H1 (cell line): ENCODE data around the gene RELL1. TPM values are rescaled to one million over a fixed set of nuclear protein-coding genes. Genes with fewer than 3 reads are reported as not detected.

ENCODE experiments used
- CTCF ChIA-PET: fragments of 300-600 bp; sonication (Branson Sonifier 250); formaldehyde crosslinking; loops from one replicate; lab custom pipeline; 2021; ENCODE audit not compliant: partially characterized antibody; lab: Charles Lee
- POLR2A ChIA-PET: fragments of 300-600 bp; sonication (Branson Sonifier 250); formaldehyde crosslinking; loops from one replicate; lab custom pipeline; 2021; ENCODE audit warnings: inconsistent platforms; ENCODE audit not compliant: partially characterized antibody; lab: Charles Lee
- DNase-seq, 2 experiments: peaks; one replicate each; pipeline versions ENCODE4 v3.0.0 to v3.0.0-alpha.2; 2010 to 2022; ENCODE audit warnings: low spot score in 2 of 2, low read depth in 1 of 2, mixed read lengths in 1 of 2
- FAIRE-seq: peaks from 2 replicates; lab custom pipeline; 2011; peaks lifted over from hg19 to GRCh38; lab: Jason Lieb, UNC
- H2AFZ ChIP-seq: 2 replicates; pipeline ENCODE4 v1.8.1; 2012; ENCODE audit warnings: low read length, inconsistent platforms
- H2AK5ac ChIP-seq: 2 replicates; pipeline ENCODE4 v1.6.1; 2013; ENCODE audit warnings: low read depth, low read length
- H2BK120ac ChIP-seq: replicated peaks from 2 replicates; pipeline ENCODE3; 2013; ENCODE audit warnings: low read depth, low read length, inconsistent platforms
- H2BK12ac ChIP-seq: 2 replicates; pipeline ENCODE4 v1.6.1; 2013; ENCODE audit warnings: low read depth, low read length
- H2BK15ac ChIP-seq: 2 replicates; pipeline ENCODE4 v1.6.1; 2013; ENCODE audit warnings: low read length
- H2BK20ac ChIP-seq: 2 replicates; pipeline ENCODE4 v1.6.1; 2013; ENCODE audit warnings: low read length
- H2BK5ac ChIP-seq: 2 replicates; pipeline ENCODE4 v1.6.1; 2013; ENCODE audit warnings: low read depth, low read length
- H3K14ac ChIP-seq: 2 replicates; pipeline ENCODE4 v1.6.1; 2013; ENCODE audit warnings: inconsistent platforms; ENCODE audit not compliant: insufficient read length
- H3K18ac ChIP-seq: 2 replicates; pipeline ENCODE4 v1.6.1; 2013; ENCODE audit warnings: low read length; ENCODE audit errors: extremely low read depth
- H3K23ac ChIP-seq: 2 replicates; pipeline ENCODE4 v1.6.1; 2013; ENCODE audit warnings: inconsistent platforms; ENCODE audit not compliant: insufficient read length
- H3K23me2 ChIP-seq: 2 replicates; pipeline ENCODE4 v1.6.1; 2013; ENCODE audit warnings: low read depth, low read length
- H3K27ac ChIP-seq: 2 replicates; pipeline ENCODE4 v1.6.1; 2011; ENCODE audit warnings: low read depth, low read length, inconsistent platforms
- H3K27me3 ChIP-seq, 4 experiments: replicated peaks in 1 of 4; 1 replicate in 1 of 4; 2 replicates in 3 of 4; pipeline versions ENCODE4 v1.6.1 to v1.8.1; 2011 to 2013; ENCODE audit warnings: low read length in 3 of 4, mild to moderate bottlenecking in 3 of 4, inconsistent platforms in 2 of 4, mixed read lengths in 2 of 4, moderate library complexity in 1 of 4; ENCODE audit not compliant: control insufficient read depth in 3 of 4, insufficient read depth in 3 of 4; ENCODE audit errors: extremely low read depth in 1 of 4
- H3K36me3 ChIP-seq, 4 experiments: 2 replicates each; pipeline versions ENCODE4 v1.6.1 to v1.8.1; 2011 to 2013; ENCODE audit warnings: mild to moderate bottlenecking in 4 of 4, low read length in 3 of 4, moderate library complexity in 2 of 4, control low read depth in 1 of 4, inconsistent platforms in 1 of 4; ENCODE audit not compliant: insufficient read depth in 4 of 4, control insufficient read depth in 2 of 4
- H3K4ac ChIP-seq: replicated peaks from 2 replicates; pipeline ENCODE3; 2013; ENCODE audit warnings: low read length, low read depth, mixed read lengths, inconsistent platforms; ENCODE audit not compliant: insufficient read length
- H3K4me1 ChIP-seq, 4 experiments: replicated peaks in 1 of 4; 1 replicate in 1 of 4; 2 replicates in 3 of 4; pipeline versions ENCODE4 v1.6.1 to v1.8.1; 2011 to 2013; ENCODE audit warnings: low read length in 3 of 4, inconsistent platforms in 2 of 4, mixed read lengths in 1 of 4; ENCODE audit not compliant: insufficient read depth in 4 of 4, control insufficient read depth in 3 of 4
- H3K4me2 ChIP-seq, 2 experiments: 2 replicates each; pipeline versions ENCODE4 v1.6.1 to v1.8.1; 2011 to 2013; ENCODE audit warnings: low read depth in 2 of 2, low read length in 2 of 2, control low read depth in 1 of 2, inconsistent platforms in 1 of 2, mild to moderate bottlenecking in 1 of 2; ENCODE audit not compliant: insufficient read depth in 1 of 2
- H3K4me3 ChIP-seq, 4 experiments: fragments of 200-600, 300-600 bp in 1 of 4; sonication (generic), shearing (Covaris generic), sonication (Bioruptor Twin) in 1 of 4; 2 replicates each; pipeline versions ENCODE4 v1.5.1 to v1.8.1; 2011 to 2016; ENCODE audit warnings: low read length in 4 of 4, low read depth in 3 of 4, control low read depth in 2 of 4, inconsistent platforms in 2 of 4, mild to moderate bottlenecking in 2 of 4, mixed read lengths in 1 of 4, moderate library complexity in 1 of 4; ENCODE audit not compliant: insufficient read depth in 2 of 4; ENCODE audit errors: extremely low read depth in 1 of 4
- H3K56ac ChIP-seq: replicated peaks from 2 replicates; pipeline ENCODE3; 2013; ENCODE audit warnings: low read depth, mild to moderate bottlenecking, mixed read lengths, low read length, inconsistent platforms; ENCODE audit not compliant: insufficient read length
- H3K79me1 ChIP-seq: 2 replicates; pipeline ENCODE4 v1.6.1; 2013; ENCODE audit warnings: low read depth, low read length, control low read depth
- H3K79me2 ChIP-seq, 2 experiments: 2 replicates each; pipeline versions ENCODE4 v1.6.1 to v1.8.1; 2012 to 2013; ENCODE audit warnings: low read length in 2 of 2, mild to moderate bottlenecking in 2 of 2, inconsistent platforms in 1 of 2; ENCODE audit not compliant: insufficient read depth in 2 of 2, control insufficient read depth in 1 of 2
- H3K9ac ChIP-seq, 4 experiments: replicated peaks in 1 of 4; 1 replicate in 1 of 4; 2 replicates in 3 of 4; pipeline versions ENCODE4 v1.6.1 to v1.8.1; 2011 to 2013; ENCODE audit warnings: low read depth in 3 of 4, low read length in 3 of 4, control low read depth in 2 of 4, mild to moderate bottlenecking in 2 of 4, moderate library complexity in 2 of 4, inconsistent platforms in 1 of 4; ENCODE audit errors: extremely low read depth in 1 of 4
- H3K9me3 ChIP-seq, 2 experiments: 2 replicates each; pipeline versions ENCODE4 v1.6.1 to v1.8.1; 2012 to 2013; ENCODE audit warnings: mild to moderate bottlenecking in 2 of 2, moderate library complexity in 2 of 2, control low read depth in 1 of 2, inconsistent platforms in 1 of 2, low read depth in 1 of 2, low read length in 1 of 2, mixed read lengths in 1 of 2; ENCODE audit not compliant: insufficient read depth in 2 of 2
- H4K20me1 ChIP-seq, 2 experiments: replicated peaks in 1 of 2; 2 replicates each; pipeline versions ENCODE3 to v1.8.1; 2011 to 2013; ENCODE audit warnings: inconsistent platforms in 2 of 2, low read length in 2 of 2, mild to moderate bottlenecking in 1 of 2; ENCODE audit not compliant: insufficient read depth in 2 of 2, control insufficient read depth in 1 of 2
- H4K5ac ChIP-seq: 2 replicates; pipeline ENCODE4 v1.6.1; 2013; ENCODE audit warnings: low read length, low read depth, mixed read lengths, inconsistent platforms; ENCODE audit not compliant: insufficient read length
- H4K8ac ChIP-seq: 2 replicates; pipeline ENCODE4 v1.8.0; 2013; ENCODE audit warnings: mild to moderate bottlenecking, moderate library complexity, low read length, inconsistent platforms; ENCODE audit not compliant: insufficient read depth; ENCODE audit errors: extremely low read depth
- H4K91ac ChIP-seq: replicated peaks from 2 replicates; pipeline ENCODE3; 2013; ENCODE audit warnings: low read length, mixed read lengths, inconsistent platforms; ENCODE audit not compliant: insufficient read length
- BRCA1 ChIP-seq: IDR thresholded peaks from 2 replicates; pipeline ENCODE4 v1.6.1; 2012; ENCODE audit warnings: low read depth, low read length, improper control_type of control experiment
- EZH2 ChIP-seq: fragments of 200-600 bp; sonication (generic); IDR thresholded peaks from 2 replicates; pipeline ENCODE4 v1.7.1; 2012; ENCODE audit warnings: low read depth, mild to moderate bottlenecking, moderate library complexity, low read length, inconsistent platforms; ENCODE audit not compliant: severe bottlenecking
- FOSL1 ChIP-seq: IDR thresholded peaks from 2 replicates; pipeline ENCODE4 v1.6.1; 2011; ENCODE audit warnings: mild to moderate bottlenecking, low read depth, low read length, moderate library complexity; ENCODE audit not compliant: insufficient read depth
- HDAC2 ChIP-seq, 2 experiments: fragments of 300-600 bp in 1 of 2; sonication (generic) in 1 of 2; IDR thresholded peaks; 2 replicates each; pipeline ENCODE4 v1.6.1; 2011 to 2012; ENCODE audit warnings: low read depth in 2 of 2, low read length in 2 of 2, mild to moderate bottlenecking in 2 of 2, moderate library complexity in 2 of 2, borderline replicate concordance in 1 of 2, inconsistent platforms in 1 of 2
- HDAC6 ChIP-seq: IDR thresholded peaks from one replicate; pipeline ENCODE4 v1.7.1; 2012; ENCODE audit warnings: low read depth, mild to moderate bottlenecking, inconsistent platforms, low read length, moderate library complexity
- SIX5 ChIP-seq: IDR thresholded peaks from 2 replicates; pipeline ENCODE4 v1.6.1; 2011; ENCODE audit warnings: mild to moderate bottlenecking, low read depth, low read length
- YY1 ChIP-seq: IDR thresholded peaks from 2 replicates; pipeline ENCODE4 v1.6.1; 2011; ENCODE audit warnings: low read depth, mild to moderate bottlenecking, low read length
- WGBS, 2 experiments: shearing (Covaris generic) in 1 of 2; methylation state at CpG; one replicate each; pipeline versions ENCODE4 v1.1.6 to v1.1.7; 2013 to 2015; ENCODE audit warnings: low lambda C conversion rate in 2 of 2, mixed read lengths in 2 of 2, inconsistent platforms in 1 of 2, low coverage in 1 of 2, missing lambda C conversion rate in 1 of 2; ENCODE audit not compliant: insufficient replicate concordance in 2 of 2, insufficient coverage in 1 of 2, insufficient read length in 1 of 2; ENCODE audit errors: extremely low coverage in 1 of 2, missing lambda C conversion rate in 1 of 2; 5-methylcytosine and 5-hydroxymethylcytosine counted together
- polyA plus RNA-seq, 7 experiments: library from polyadenylated mRNA; depleted of rRNA in 3 of 7; stranded (reverse) in 5 of 7; unstranded in 2 of 7; fragments of >200 nt in 5 of 7; fragments of 200-250 nt in 2 of 7; gene quantifications; 1 replicate in 5 of 7; 2 replicates in 1 of 7; 4 replicates in 1 of 7; pipeline versions ENCODE4 v1.2.1 to v1.2.3, GENCODE V29; 2011 to 2013; ENCODE audit warnings: missing spikeins in 2 of 7, mixed read lengths in 2 of 7
- total RNA-seq: library from RNA; stranded (reverse); fragmentation: NEBNext Ultra II Directional; extraction: Animal tissue kit (Norgen Biotek cat#: 25700); gene quantifications from 2 replicates; pipeline ENCODE4 v1.2.1, GENCODE V29; 2021

RELL1 gene
- total and polyA plus RNA-seq, 2 of the 8 experiments (the other 6 are each of a cell fraction or from before 2014, with no cell fraction given), result 2.1 to 14.1 TPM

GRCh38 chr4:37586194-37586593 is 100.0 kb downstream of the RELL1 start:
- no peak for TF ChIP-seq SIX5
- TF ChIP-seq BRCA1, result no peak
- TF ChIP-seq FOSL1, result no peak
- no peak for TF ChIP-seq HDAC2 (IDR thresholded peaks at IDR 0.05; ENCODE audit: borderline replicate concordance in 1 of 2, low read depth in 2 of 2, low read length in 2 of 2)
- TF ChIP-seq HDAC6, result no peak
- TF ChIP-seq EZH2, result no peak
- no peak for TF ChIP-seq YY1
- TF ChIP-seq, all 59 proteins: peak for 0
- Histone ChIP-seq H3K27ac (no peak overlapping the region), H3K18ac (no peak overlapping the region), H3K4me2 (no peak overlapping the region), H2BK120ac (no peak overlapping the region), H2AFZ (no peak overlapping the region), H3K4me1 (peaks cover 0 to 10% (median 2%) of the 10 kb centered on the region in 4 experiments; a peak in 3 of 7 replicates), H2AK5ac (no peak overlapping the region), H3K36me3 (no peaks in the 10 kb centered on the region), H3K79me1 (no peaks in the 10 kb centered on the region), H3K4me3 (no peak overlapping the region), H3K79me2 (no peaks in the 10 kb centered on the region), H4K91ac (no peak overlapping the region), H4K5ac (no peak overlapping the region), H4K8ac (no peak overlapping the region), H2BK5ac (no peak overlapping the region), H3K56ac (no peak overlapping the region), H3K9me3 (peaks cover 0 to 1% of the 10 kb centered on the region in 2 experiments; a peak in 1 of 4 replicates), H3K9ac (no peak overlapping the region), H3K4ac (no peak overlapping the region), H3K14ac (no peak overlapping the region), H4K20me1 (no peaks in the 10 kb centered on the region), H3K27me3 (no peaks in the 10 kb centered on the region; a peak in 1 of 7 replicates), H3K23me2 (no peaks in the 10 kb centered on the region; the same call in 1 of the 2 replicates), H3K23ac (no peak overlapping the region), H2BK15ac (no peak overlapping the region), H2BK20ac (no peak overlapping the region), H2BK12ac (no peak overlapping the region)
- no peak for DNase-seq
- POLR2A ChIA-PET, result no interaction called here
- no peak for FAIRE-seq
- CTCF ChIA-PET, result no interaction called here
- 57% methylated on average over 5 of the region's 6 CpGs; no CpG with 5 or more reads in 1 of the 2 experiments for WGBS, 2 experiments
